ENCODE data around the gene QARS1.

Gene QARS1

DNA sequence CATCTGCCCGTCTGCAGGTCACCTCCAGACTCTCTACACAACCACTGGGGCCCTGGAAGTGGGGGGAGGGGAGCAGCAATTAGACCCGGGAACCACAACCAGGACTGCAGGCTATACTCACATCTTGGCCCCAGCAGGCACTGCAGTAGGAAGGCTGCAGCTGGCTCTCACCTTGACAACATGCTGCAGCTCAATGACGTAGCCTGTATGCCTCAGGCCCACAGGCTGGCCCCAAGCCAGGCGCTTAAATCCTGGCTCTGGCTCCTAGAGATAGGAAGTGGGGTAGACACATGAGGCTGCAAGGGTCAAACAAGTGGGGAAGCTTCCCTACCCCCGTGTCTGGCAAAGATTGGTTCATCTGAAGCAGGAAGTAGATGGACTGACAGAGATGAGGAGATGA, 6.1 kb downstream of the QARS1 start:
- TF ChIP-seq, protein P1, sequence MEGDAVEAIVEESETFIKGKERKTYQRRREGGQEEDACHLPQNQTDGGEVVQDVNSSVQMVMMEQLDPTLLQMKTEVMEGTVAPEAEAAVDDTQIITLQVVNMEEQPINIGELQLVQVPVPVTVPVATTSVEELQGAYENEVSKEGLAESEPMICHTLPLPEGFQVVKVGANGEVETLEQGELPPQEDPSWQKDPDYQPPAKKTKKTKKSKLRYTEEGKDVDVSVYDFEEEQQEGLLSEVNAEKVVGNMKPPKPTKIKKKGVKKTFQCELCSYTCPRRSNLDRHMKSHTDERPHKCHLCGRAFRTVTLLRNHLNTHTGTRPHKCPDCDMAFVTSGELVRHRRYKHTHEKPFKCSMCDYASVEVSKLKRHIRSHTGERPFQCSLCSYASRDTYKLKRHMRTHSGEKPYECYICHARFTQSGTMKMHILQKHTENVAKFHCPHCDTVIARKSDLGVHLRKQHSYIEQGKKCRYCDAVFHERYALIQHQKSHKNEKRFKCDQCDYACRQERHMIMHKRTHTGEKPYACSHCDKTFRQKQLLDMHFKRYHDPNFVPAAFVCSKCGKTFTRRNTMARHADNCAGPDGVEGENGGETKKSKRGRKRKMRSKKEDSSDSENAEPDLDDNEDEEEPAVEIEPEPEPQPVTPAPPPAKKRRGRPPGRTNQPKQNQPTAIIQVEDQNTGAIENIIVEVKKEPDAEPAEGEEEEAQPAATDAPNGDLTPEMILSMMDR (IDR thresholded peaks at IDR 0.05; ENCODE audit: low read length) = no peak
- no peak for TF ChIP-seq EZH2 (IDR thresholded peaks at IDR 0.05; ENCODE audit: borderline replicate concordance, low read length)
- Histone ChIP-seq H3K9ac (ENCODE audit: low read length) (no peak overlapping the region), H4K20me1 (ENCODE audit: insufficient read depth, low read length) (no peaks in the 10 kb centered on the region), H3K27me3 (ENCODE audit: insufficient read depth, low read length) (no peaks in the 10 kb centered on the region), H3F3A (ENCODE audit: insufficient read depth, low read length) (no peaks in the 10 kb centered on the region), H3K36me3 (ENCODE audit: insufficient read depth, low read length) (peaks cover 70% of the 10 kb centered on the region), H3K9me3 (ENCODE audit: low read length) (no peaks in the 10 kb centered on the region), H3K4me3 (ENCODE audit: low read depth, low read length, poor library complexity, severe bottlenecking) (no peak overlapping the region), H2AFZ (ENCODE audit: low read length) (no peak overlapping the region), H3K4me2 (ENCODE audit: low read length) (no peak overlapping the region), H3K9me2 (ENCODE audit: low read depth, low read length) (no peaks in the 10 kb centered on the region), H3K79me2 (ENCODE audit: insufficient read depth, low read length) (peaks cover 2% of the 10 kb centered on the region; the same call in 1 of the 2 replicates), H3K27ac (ENCODE audit: low read depth, low read length, poor library complexity, severe bottlenecking) (no peak overlapping the region), H3K4me1 (ENCODE audit: insufficient read depth, low read length, severe bottlenecking) (peaks cover 11% of the 10 kb centered on the region)

DNA sequence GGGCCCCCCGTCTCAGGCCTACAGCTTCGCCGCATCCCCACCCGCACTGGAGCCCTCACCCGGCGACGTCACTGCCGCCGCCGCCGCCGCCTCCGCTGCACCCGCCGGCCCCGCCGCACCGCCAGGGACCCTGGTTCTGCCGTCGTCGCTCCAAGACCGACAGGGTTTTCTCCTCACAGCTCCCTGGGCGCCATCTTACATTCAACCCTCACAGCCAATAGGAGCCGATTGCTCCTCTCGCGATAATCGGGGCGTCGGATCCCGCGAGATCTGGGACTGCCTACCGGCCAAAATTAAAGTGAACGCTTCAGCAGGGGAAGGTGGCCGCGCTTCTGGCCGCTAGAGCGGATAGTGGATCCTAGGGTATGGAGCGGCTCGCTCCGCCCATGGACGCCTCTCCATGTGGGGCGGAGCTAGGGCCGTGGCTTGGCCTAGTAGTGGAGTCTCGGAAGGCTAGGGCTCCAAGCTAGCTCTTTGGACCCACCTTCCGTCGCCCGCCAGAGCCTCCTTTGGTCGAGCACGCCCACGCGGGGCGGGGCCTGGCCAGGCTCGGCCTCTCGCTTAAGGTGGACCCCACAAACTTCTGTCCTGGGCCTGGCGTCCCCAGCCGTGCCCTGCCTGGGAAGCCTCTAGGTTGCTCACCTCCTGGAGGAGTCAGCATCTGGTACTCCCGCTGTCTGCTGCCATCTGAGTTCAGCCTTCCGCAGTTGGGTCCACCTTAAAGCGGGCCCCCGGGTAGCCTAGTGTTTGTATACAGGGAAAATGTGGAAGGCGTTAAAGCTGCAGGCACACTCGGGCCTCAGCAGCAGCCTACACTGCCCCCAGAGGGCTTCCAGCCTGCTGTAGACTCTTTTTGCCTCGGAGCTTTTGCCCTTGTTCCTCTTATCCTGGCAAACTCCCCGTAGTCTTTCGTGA, 10.4 kb downstream of the QARS1 start, which contains the start of gene QRICH1:
Gene QRICH1 (minus strand): TSS at position 219 of the 915 bp plus-strand sequence. CDS start 17,054 bp downstream, outside the sequence.
- Histone ChIP-seq H3K9me2 (ENCODE audit: low read depth, low read length) (no peaks in the 10 kb centered on the region), H3K9me3 (ENCODE audit: low read length) (no peaks in the 10 kb centered on the region), H3K36me3 (ENCODE audit: insufficient read depth, low read length) (peaks cover 48% of the 10 kb centered on the region), H3K27ac (ENCODE audit: low read depth, low read length, poor library complexity, severe bottlenecking) (peak within 1 kb of the TSS; percentile 88), H3K4me1 (ENCODE audit: insufficient read depth, low read length, severe bottlenecking) (peaks cover 25% of the 10 kb centered on the region), H3K9ac (ENCODE audit: low read length) (peak within 1 kb of the TSS; percentile 93), H3K4me2 (ENCODE audit: low read length) (peak within 1 kb of the TSS; percentile 92), H2AFZ (ENCODE audit: low read length) (no peak within 1 kb of the TSS), H3F3A (ENCODE audit: insufficient read depth, low read length) (no peaks in the 10 kb centered on the region), H3K27me3 (ENCODE audit: insufficient read depth, low read length) (no peaks in the 10 kb centered on the region), H4K20me1 (ENCODE audit: insufficient read depth, low read length) (no peaks in the 10 kb centered on the region), H3K4me3 (ENCODE audit: low read depth, low read length, poor library complexity, severe bottlenecking) (peak within 1 kb of the TSS; percentile 93), H3K79me2 (ENCODE audit: insufficient read depth, low read length) (peaks cover 40% of the 10 kb centered on the region)
- no peak for TF ChIP-seq EZH2 (IDR thresholded peaks at IDR 0.05; ENCODE audit: borderline replicate concordance, low read length)
- TF ChIP-seq, protein P1 (IDR thresholded peaks at IDR 0.05; ENCODE audit: low read length) = peak; percentile 63

DNA sequence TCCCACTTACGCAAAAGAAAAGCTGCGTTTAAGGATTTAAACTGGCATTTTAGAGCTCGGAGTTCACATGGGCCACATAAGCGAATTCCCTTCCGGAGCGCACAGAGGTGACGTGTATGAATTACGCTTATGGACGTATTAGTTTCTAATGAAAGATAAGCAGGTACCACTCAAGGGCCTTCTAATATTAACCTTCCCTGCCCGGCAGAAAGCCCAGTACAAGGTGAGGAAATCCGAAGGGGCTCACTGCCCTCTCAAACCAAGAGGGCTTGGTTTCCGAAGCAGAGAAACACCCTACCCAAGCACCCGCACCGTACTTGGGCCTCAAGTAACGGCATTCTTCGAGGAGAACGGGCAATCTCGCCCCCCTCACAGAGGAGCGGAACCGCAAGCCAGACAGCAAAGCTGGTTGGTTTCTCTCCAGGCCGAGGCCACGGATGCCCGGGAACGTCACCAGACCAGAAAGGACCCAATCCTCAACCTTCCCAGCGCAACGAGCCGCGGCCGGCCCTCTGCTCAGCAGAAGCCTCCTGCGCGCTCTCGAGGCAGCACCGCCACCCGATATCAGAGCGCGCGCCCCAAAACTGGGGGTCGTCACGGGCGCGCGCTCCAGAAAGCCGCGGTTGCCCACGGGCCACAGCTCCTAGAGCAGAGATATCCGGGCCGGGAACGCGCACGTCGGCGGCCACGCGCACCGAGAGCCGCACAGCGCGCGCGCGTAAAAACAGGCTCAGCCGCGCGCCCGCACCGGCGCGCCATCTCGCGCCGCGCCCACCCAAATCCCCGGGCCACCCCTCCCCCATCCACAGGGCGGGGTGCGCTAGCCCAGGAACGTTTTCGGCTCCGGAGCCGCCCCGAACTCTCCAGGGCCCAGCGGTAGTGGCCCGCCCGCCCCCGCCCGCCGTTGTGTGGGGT, 11.4 kb downstream of the QARS1 start:
- peaks cover 25% of the 10 kb centered on the region for H3K4me1 ChIP-seq (ENCODE audit: insufficient read depth, low read length, severe bottlenecking)
- peaks cover 49% of the 10 kb centered on the region for H3K79me2 ChIP-seq (ENCODE audit: insufficient read depth, low read length)
- H3K27me3 ChIP-seq (ENCODE audit: insufficient read depth, low read length) = no peaks in the 10 kb centered on the region
- no peak overlapping the region for H2AFZ ChIP-seq (ENCODE audit: low read length)
- peak overlapping the region; percentile 92 for H3K4me2 ChIP-seq (ENCODE audit: low read length)
- no peaks in the 10 kb centered on the region for H3K9me3 ChIP-seq (ENCODE audit: low read length)
- no peaks in the 10 kb centered on the region for H3F3A ChIP-seq (ENCODE audit: insufficient read depth, low read length)
- TF ChIP-seq, protein P1 (IDR thresholded peaks at IDR 0.05; ENCODE audit: low read length) = no peak
- no peak for TF ChIP-seq EZH2 (IDR thresholded peaks at IDR 0.05; ENCODE audit: borderline replicate concordance, low read length)
- H3K9ac ChIP-seq (ENCODE audit: low read length) = peak overlapping the region; percentile 93
- H3K27ac ChIP-seq (ENCODE audit: low read depth, low read length, poor library complexity, severe bottlenecking) = peak overlapping the region; percentile 88
- H3K36me3 ChIP-seq (ENCODE audit: insufficient read depth, low read length) = peaks cover 48% of the 10 kb centered on the region
- H4K20me1 ChIP-seq (ENCODE audit: insufficient read depth, low read length) = no peaks in the 10 kb centered on the region
- H3K9me2 ChIP-seq (ENCODE audit: low read depth, low read length) = no peaks in the 10 kb centered on the region
- H3K4me3 ChIP-seq (ENCODE audit: low read depth, low read length, poor library complexity, severe bottlenecking) = peak overlapping the region; percentile 93
